ENCODE measurements around the gene SLC22A23.

DNA sequence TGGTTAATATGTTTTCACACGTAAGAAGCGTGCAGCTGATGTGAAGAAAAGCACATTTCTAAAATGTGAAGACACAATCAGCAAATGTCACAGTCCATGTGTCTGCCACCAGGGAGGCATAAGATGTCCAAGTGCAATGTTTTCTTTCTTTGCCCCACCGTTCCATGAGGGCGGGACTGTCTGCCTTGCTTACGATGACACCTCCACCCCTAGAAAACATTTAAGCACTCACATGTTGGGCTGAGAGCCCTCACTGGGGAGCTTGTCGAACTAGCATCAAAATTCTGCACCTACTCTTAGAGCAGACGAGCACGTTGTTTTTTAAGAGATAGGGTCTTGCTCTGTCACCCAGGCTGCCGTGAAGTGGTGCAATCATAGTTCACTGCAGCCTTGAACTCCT lies 140.5 kb downstream of the SLC22A23 start:
- no peak for TF ChIP-seq ELF4 (IDR thresholded peaks at IDR 0.05)
- TF ChIP-seq FOXA1 (IDR thresholded peaks at IDR 0.05) = no peak
- TF ChIP-seq BHLHE40 (IDR thresholded peaks at IDR 0.05; ENCODE audit: borderline replicate concordance) = no peak
- no peak for TF ChIP-seq FOXK2 (IDR thresholded peaks at IDR 0.05)
- TF ChIP-seq TARDBP (IDR thresholded peaks at IDR 0.05) = no peak
- TF ChIP-seq CTBP1 (IDR thresholded peaks at IDR 0.05; ENCODE audit: borderline replicate concordance) = no peak
- TF ChIP-seq SP1 (IDR thresholded peaks at IDR 0.05) = no peak
- TF ChIP-seq LEF1 (IDR thresholded peaks at IDR 0.05; ENCODE audit: borderline replicate concordance) = no peak
- TF ChIP-seq, protein P1, sequence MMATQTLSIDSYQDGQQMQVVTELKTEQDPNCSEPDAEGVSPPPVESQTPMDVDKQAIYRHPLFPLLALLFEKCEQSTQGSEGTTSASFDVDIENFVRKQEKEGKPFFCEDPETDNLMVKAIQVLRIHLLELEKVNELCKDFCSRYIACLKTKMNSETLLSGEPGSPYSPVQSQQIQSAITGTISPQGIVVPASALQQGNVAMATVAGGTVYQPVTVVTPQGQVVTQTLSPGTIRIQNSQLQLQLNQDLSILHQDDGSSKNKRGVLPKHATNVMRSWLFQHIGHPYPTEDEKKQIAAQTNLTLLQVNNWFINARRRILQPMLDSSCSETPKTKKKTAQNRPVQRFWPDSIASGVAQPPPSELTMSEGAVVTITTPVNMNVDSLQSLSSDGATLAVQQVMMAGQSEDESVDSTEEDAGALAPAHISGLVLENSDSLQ (IDR thresholded peaks at IDR 0.05) = no peak
- TF ChIP-seq HDGF (IDR thresholded peaks at IDR 0.05; ENCODE audit: borderline replicate concordance) = no peak
- TF ChIP-seq ZNF384 (IDR thresholded peaks at IDR 0.05) = no peak

All from HEK293T (cell line).